HCT116 (cell line): Measurements from ENCODE around the gene ZNF580.

Experiments used
- ATF3 ChIP-seq: IDR thresholded peaks from 2 replicates; pipeline ENCODE4 v1.6.1; 2012
- CBX3 ChIP-seq: IDR thresholded peaks from 2 replicates; pipeline ENCODE4 v1.6.1; 2012; ENCODE audit warnings: low read depth
- EZH2 ChIP-seq: fragments of 200-600 bp; sonication (generic); IDR thresholded peaks from 2 replicates; pipeline ENCODE4 v1.6.1; 2017; ENCODE audit warnings: antibody characterized with exemption, mixed run types
- JUND ChIP-seq: IDR thresholded peaks from 2 replicates; pipeline ENCODE4 v1.6.1; 2012
- POLR2A ChIP-seq: IDR thresholded peaks from 2 replicates; pipeline ENCODE4 v1.7.0; 2011; ENCODE audit warnings: borderline replicate concordance; ENCODE audit not compliant: insufficient read depth, insufficient read length; ENCODE audit errors: extremely low read depth
- YY1 ChIP-seq: IDR thresholded peaks from 2 replicates; pipeline ENCODE4 v1.6.1; 2011; ENCODE audit warnings: low read length, low read depth, moderate library complexity, mild to moderate bottlenecking; ENCODE audit not compliant: insufficient replicate concordance; ENCODE audit errors: extremely low read depth
- ZNF274 ChIP-seq: fragments of 200-500 bp; sonication (Bioruptor generic); IDR thresholded peaks from 2 replicates; pipeline ENCODE4 v1.6.1; 2014; ENCODE audit warnings: mild to moderate bottlenecking, low read depth, low read length, inconsistent platforms
- TF ChIP-seq, protein P1 (sequence below), 3 experiments: fragments of 200-600 bp in 1 of 3; sonication (generic) in 1 of 3; IDR thresholded peaks in 2 of 3; conservative IDR thresholded peaks in 1 of 3; 2 replicates each; pipeline ENCODE4 v1.5.1; 2012 to 2017; ENCODE audit warnings: low read depth in 2 of 3, low read length in 2 of 3, antibody characterized with exemption in 1 of 3, borderline replicate concordance in 1 of 3, control low read depth in 1 of 3, mild to moderate bottlenecking in 1 of 3, mixed read lengths in 1 of 3, mixed run types in 1 of 3, moderate library complexity in 1 of 3; ENCODE audit not compliant: insufficient read depth in 1 of 3

DNA sequence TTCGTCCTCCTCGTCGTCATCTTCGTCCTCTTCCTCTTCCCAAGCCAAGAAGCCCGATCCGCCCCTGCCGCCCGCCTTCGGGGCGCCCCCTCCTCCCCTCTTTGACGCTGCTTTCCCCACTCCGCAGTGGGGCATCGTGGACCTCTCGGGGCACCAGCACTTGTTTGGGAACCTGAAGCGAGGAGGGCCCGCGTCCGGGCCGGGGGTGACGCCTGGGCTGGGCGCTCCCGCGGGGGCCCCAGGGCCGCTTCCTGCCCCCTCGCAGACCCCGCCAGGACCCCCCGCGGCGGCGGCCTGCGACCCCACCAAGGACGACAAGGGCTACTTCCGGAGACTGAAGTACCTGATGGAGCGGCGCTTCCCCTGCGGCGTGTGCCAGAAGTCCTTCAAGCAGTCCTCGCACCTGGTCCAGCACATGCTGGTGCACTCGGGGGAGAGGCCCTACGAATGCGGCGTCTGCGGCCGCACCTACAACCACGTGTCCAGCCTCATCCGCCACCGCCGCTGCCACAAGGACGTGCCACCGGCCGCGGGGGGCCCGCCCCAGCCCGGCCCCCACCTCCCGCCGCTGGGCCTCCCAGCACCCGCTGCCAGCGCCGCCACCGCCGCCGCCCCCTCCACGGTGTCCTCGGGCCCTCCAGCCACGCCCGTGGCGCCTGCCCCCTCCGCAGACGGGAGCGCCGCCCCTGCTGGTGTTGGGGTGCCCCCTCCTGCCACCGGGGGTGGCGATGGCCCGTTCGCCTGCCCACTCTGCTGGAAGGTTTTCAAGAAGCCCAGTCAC is 26.7 kb upstream of the ZNF580 start:
- TF ChIP-seq, protein P1, sequence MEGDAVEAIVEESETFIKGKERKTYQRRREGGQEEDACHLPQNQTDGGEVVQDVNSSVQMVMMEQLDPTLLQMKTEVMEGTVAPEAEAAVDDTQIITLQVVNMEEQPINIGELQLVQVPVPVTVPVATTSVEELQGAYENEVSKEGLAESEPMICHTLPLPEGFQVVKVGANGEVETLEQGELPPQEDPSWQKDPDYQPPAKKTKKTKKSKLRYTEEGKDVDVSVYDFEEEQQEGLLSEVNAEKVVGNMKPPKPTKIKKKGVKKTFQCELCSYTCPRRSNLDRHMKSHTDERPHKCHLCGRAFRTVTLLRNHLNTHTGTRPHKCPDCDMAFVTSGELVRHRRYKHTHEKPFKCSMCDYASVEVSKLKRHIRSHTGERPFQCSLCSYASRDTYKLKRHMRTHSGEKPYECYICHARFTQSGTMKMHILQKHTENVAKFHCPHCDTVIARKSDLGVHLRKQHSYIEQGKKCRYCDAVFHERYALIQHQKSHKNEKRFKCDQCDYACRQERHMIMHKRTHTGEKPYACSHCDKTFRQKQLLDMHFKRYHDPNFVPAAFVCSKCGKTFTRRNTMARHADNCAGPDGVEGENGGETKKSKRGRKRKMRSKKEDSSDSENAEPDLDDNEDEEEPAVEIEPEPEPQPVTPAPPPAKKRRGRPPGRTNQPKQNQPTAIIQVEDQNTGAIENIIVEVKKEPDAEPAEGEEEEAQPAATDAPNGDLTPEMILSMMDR (IDR thresholded peaks at IDR 0.05 in 2 of 3, conservative IDR thresholded peaks at IDR 0.05 in 1 of 3; ENCODE audit: borderline replicate concordance in 1 of 3, insufficient read depth in 1 of 3, low read depth in 2 of 3, low read length in 2 of 3), result no peak
- TF ChIP-seq ATF3 (no peak), POLR2A (no peak), YY1 (no peak), JUND (no peak), CBX3 (no peak), ZNF274 (no peak), EZH2 (no peak)
